CD4-positive, alpha-beta T cell treated with Interleukin-15 for 4 hours (primary cell): ENCODE data around the gene KYAT1.

ENCODE experiments used
- DNase-seq: peaks from one replicate; pipeline ENCODE4 v3.0.0-alpha.2; 2020; ENCODE audit warnings: low spot score

The KYAT1 gene

GRCh38 chr9:128881884-128882676 is at the start of gene KYAT1, which contains the start of gene LRRC8A:
TSS of gene KYAT1 (minus strand) at chr9:128881950. CDS start at chr9:128845405, 36,545 bp downstream.
TSS of gene LRRC8A (plus strand) at chr9:128882133. CDS start at chr9:128907165, 25,032 bp downstream.
- peak; percentile 98 for DNase-seq

- DNase-seq: no peak
Observed at GRCh38 chr9:128929560-128929959, 47.8 kb upstream of the KYAT1 start.

- no peak for DNase-seq
Observed at GRCh38 chr9:128928624-128929023, 46.9 kb upstream of the KYAT1 start.

GRCh38 chr9:128927731-128928411 is 46.1 kb upstream of the KYAT1 start:
- peak; percentile 61 for DNase-seq

- no peak for DNase-seq
Observed at GRCh38 chr9:128923493-128923883, 41.7 kb upstream of the KYAT1 start.

- DNase-seq: no peak
Observed at GRCh38 chr9:128921881-128922763, 40.4 kb upstream of the KYAT1 start.

GRCh38 chr9:128920381-128921058 is 38.8 kb upstream of the KYAT1 start, which contains the start of gene PHYHD1:
TSS of gene PHYHD1 (plus strand) at chr9:128920982. CDS start at chr9:128922324, 1,342 bp downstream.
- no peak for DNase-seq

- no peak for DNase-seq
Observed at GRCh38 chr9:128919402-128920089, 37.8 kb upstream of the KYAT1 start.

- DNase-seq: no peak
Observed at GRCh38 chr9:128918921-128919320, 37.2 kb upstream of the KYAT1 start.

- no peak for DNase-seq
Observed at GRCh38 chr9:128917151-128917849, 35.5 kb upstream of the KYAT1 start.

GRCh38 chr9:128916745-128917144 is 35.0 kb upstream of the KYAT1 start:
- DNase-seq: no peak

GRCh38 chr9:128916204-128916603 is 34.5 kb upstream of the KYAT1 start:
- DNase-seq: no peak

- DNase-seq: no peak
Observed at GRCh38 chr9:128913995-128914772, 32.4 kb upstream of the KYAT1 start.

- DNase-seq: no peak
Observed at GRCh38 chr9:128913048-128913900, 31.5 kb upstream of the KYAT1 start.

GRCh38 chr9:128912270-128912853 is 30.6 kb upstream of the KYAT1 start:
- DNase-seq: no peak

GRCh38 chr9:128911529-128912035 is 29.8 kb upstream of the KYAT1 start:
- no peak for DNase-seq

GRCh38 chr9:128910906-128911305 is 29.2 kb upstream of the KYAT1 start:
- no peak for DNase-seq

GRCh38 chr9:128909859-128910258 is 28.1 kb upstream of the KYAT1 start:
- no peak for DNase-seq
